Activated T-cell treated with anti-CD3 and anti-CD28 coated beads, Interleukin-2, amount 50 U/mL, for 72 hours (primary cell): Measurements from ENCODE around the gene DUSP19. TPM values are rescaled to one million over a fixed set of nuclear protein-coding genes. Genes with fewer than 3 reads are reported as not detected.

Source experiments
- ATAC-seq, 2 donors: fragments of 150-1000 bp; cut with Tn5 transposase; replicated peaks in 1 of 2; 2 replicates each; pipeline ENCODE4 v1.10.0; 2021; ENCODE audit warnings: moderate library complexity in 2 of 2, mild to moderate bottlenecking in 1 of 2
- DNase-seq, 2 donors: peaks; one replicate each; pipeline ENCODE4 v3.0.0; 2021 to 2022; ENCODE audit warnings: mixed read lengths in 1 of 2
- H3K27ac Mint-ChIP-seq: one replicate; pipeline ENCODE4 v1.8.0; 2022; ENCODE audit warnings: mild to moderate bottlenecking, moderate library complexity, mixed read lengths
- H3K27me3 Mint-ChIP-seq: one replicate; pipeline ENCODE4 v1.8.0; 2022; ENCODE audit warnings: low read depth, mixed read lengths
- H3K36me3 Mint-ChIP-seq, 2 donors: one replicate each; pipeline ENCODE4 v1.8.0; 2022; ENCODE audit warnings: mixed read lengths in 2 of 2, mild to moderate bottlenecking in 1 of 2; ENCODE audit not compliant: insufficient read depth in 2 of 2
- H3K4me1 Mint-ChIP-seq: one replicate; pipeline ENCODE4 v1.8.0; 2022; ENCODE audit warnings: low read depth, mixed read lengths
- H3K4me3 Mint-ChIP-seq, 2 donors: one replicate each; pipeline ENCODE4 v1.8.0; 2022; ENCODE audit warnings: mild to moderate bottlenecking in 2 of 2, mixed read lengths in 2 of 2, moderate library complexity in 2 of 2
- H3K9me3 Mint-ChIP-seq, 2 donors: one replicate each; pipeline ENCODE4 v1.8.0; 2022; ENCODE audit warnings: mixed read lengths in 2 of 2
- total RNA-seq, 2 donors: library from RNA; stranded (reverse); gene quantifications; one replicate each; pipeline ENCODE4 v1.2.3, GENCODE V29; 2022

Gene DUSP19
- total RNA-seq, 2 donors from 2014 or later = 2.8 TPM

GRCh38 chr2:183123959-183124221 is 45.3 kb downstream of the DUSP19 start:
- Mint-ChIP-seq H3K27me3 (peaks cover 25% of the 10 kb centered on the region), H3K9me3 (no peaks in the 10 kb centered on the region), H3K27ac (peak overlapping the region; percentile 95), H3K4me1 (peaks cover 40% of the 10 kb centered on the region), H3K4me3 (peak overlapping the region; percentile 91 to 98), H3K36me3 (peaks cover 0 to 6% of the 10 kb centered on the region in 2 donors)
- peak; percentile 37 to 39 for ATAC-seq
- no peak for DNase-seq

- Mint-ChIP-seq H3K36me3 (peaks cover 1 to 9% of the 10 kb centered on the region in 2 donors), H3K4me1 (peaks cover 43% of the 10 kb centered on the region), H3K27ac (peak within 1 kb of the TSS; percentile 95), H3K27me3 (peaks cover 21% of the 10 kb centered on the region), H3K9me3 (no peaks in the 10 kb centered on the region), H3K4me3 (peak within 1 kb of the TSS; percentile 91 to 98)
- peak; percentile 96 for ATAC-seq
- peak; percentile 84 for DNase-seq
Observed at GRCh38 chr2:183124222-183124956, 45.8 kb downstream of the DUSP19 start, which contains the start of gene NUP35. Gene NUP35, plus strand, starts transcription at chr2:183124443. Its CDS starts 15 bp downstream, at chr2:183124458.

- no peak for ATAC-seq
- H3K27me3 Mint-ChIP-seq = peaks cover 16% of the 10 kb centered on the region
- H3K4me3 Mint-ChIP-seq = peak overlapping the region; percentile 91 to 98
- H3K36me3 Mint-ChIP-seq = peaks cover 1 to 11% of the 10 kb centered on the region in 2 donors
- DNase-seq = no peak
- H3K9me3 Mint-ChIP-seq = no peaks in the 10 kb centered on the region
- H3K27ac Mint-ChIP-seq = peak overlapping the region; percentile 95
- peaks cover 43% of the 10 kb centered on the region for H3K4me1 Mint-ChIP-seq
Observed at GRCh38 chr2:183124957-183125255, 46.4 kb downstream of the DUSP19 start.

GRCh38 chr2:183125659-183126341 is 47.3 kb downstream of the DUSP19 start:
- no peak for ATAC-seq
- Mint-ChIP-seq H3K27me3 (peaks cover 7% of the 10 kb centered on the region), H3K4me3 (peak overlapping the region; percentile 91 to 98), H3K9me3 (no peaks in the 10 kb centered on the region), H3K27ac (peak overlapping the region; percentile 95), H3K36me3 (peaks cover 1 to 11% of the 10 kb centered on the region in 2 donors), H3K4me1 (peaks cover 43% of the 10 kb centered on the region)
- no peak for DNase-seq

- no peaks in the 10 kb centered on the region for H3K27me3 Mint-ChIP-seq
- peak overlapping the region; percentile 91 to 98 for H3K4me3 Mint-ChIP-seq
- ATAC-seq = no peak
- H3K27ac Mint-ChIP-seq = no peak overlapping the region
- H3K4me1 Mint-ChIP-seq = peaks cover 43% of the 10 kb centered on the region
- H3K9me3 Mint-ChIP-seq = no peaks in the 10 kb centered on the region
- H3K36me3 Mint-ChIP-seq = peaks cover 2 to 16% of the 10 kb centered on the region in 2 donors
- no peak for DNase-seq
Observed at GRCh38 chr2:183126635-183127034, 48.1 kb downstream of the DUSP19 start.

- no peak overlapping the region for H3K4me3 Mint-ChIP-seq
- no peaks in the 10 kb centered on the region for H3K27me3 Mint-ChIP-seq
- peaks cover 8 to 29% of the 10 kb centered on the region in 2 donors for H3K36me3 Mint-ChIP-seq
- DNase-seq (no peak), ATAC-seq (no peak)
- no peak overlapping the region for H3K27ac Mint-ChIP-seq
- H3K9me3 Mint-ChIP-seq = no peaks in the 10 kb centered on the region
- peaks cover 3% of the 10 kb centered on the region for H3K4me1 Mint-ChIP-seq
Observed at GRCh38 chr2:183134016-183134415, 55.5 kb downstream of the DUSP19 start.

- Mint-ChIP-seq H3K36me3 (peaks cover 12 to 34% of the 10 kb centered on the region in 2 donors), H3K4me3 (no peak overlapping the region), H3K27ac (no peak overlapping the region), H3K27me3 (no peaks in the 10 kb centered on the region), H3K9me3 (peaks cover 1 to 6% of the 10 kb centered on the region in 2 donors), H3K4me1 (peaks cover 5% of the 10 kb centered on the region)
- no peak for ATAC-seq
- no peak for DNase-seq
Observed at GRCh38 chr2:183148955-183149354, 70.4 kb downstream of the DUSP19 start.

- Mint-ChIP-seq H3K27me3 (no peaks in the 10 kb centered on the region), H3K4me1 (peaks cover 5% of the 10 kb centered on the region), H3K9me3 (peaks cover 1% of the 10 kb centered on the region in 2 donors), H3K27ac (no peak overlapping the region), H3K4me3 (no peak overlapping the region), H3K36me3 (peaks cover 8 to 34% of the 10 kb centered on the region in 2 donors)
- ATAC-seq (no peak), DNase-seq (no peak)
Observed at GRCh38 chr2:183149489-183149888, 70.9 kb downstream of the DUSP19 start.

Other genes starting within 250 kb of the DUSP19 start
- not detected for gene FRZB, start 212.1 kb upstream of the DUSP19 start, total RNA-seq
- 10 to 100 TPM in 1 of 2 donors, 1 to 10 TPM in 1; 9.3 to 12.4 TPM for gene NCKAP1, start 40.3 kb upstream of the DUSP19 start, total RNA-seq
- 10 to 100 TPM; 23.1 to 23.9 TPM for gene NUP35, start 45.7 kb downstream of the DUSP19 start, total RNA-seq